GM12892 (cell line): ENCODE data around the gene YPEL1.

ENCODE experiments used
- POLR2A ChIP-seq: IDR thresholded peaks from 2 replicates; pipeline ENCODE4 v1.6.1; 2011; ENCODE audit warnings: low read depth, low read length, control low read depth
- POLR2AphosphoS5 ChIP-seq: IDR thresholded peaks from 2 replicates; pipeline ENCODE4 v1.6.1; 2011; ENCODE audit warnings: low read depth, low read length, control low read depth

GRCh38 chr22:21677606-21678443, 57.8 kb downstream of the YPEL1 start:
- no peak for TF ChIP-seq POLR2A
- no peak for TF ChIP-seq POLR2AphosphoS5
